IPS-18a (cell line): ENCODE data around the gene SFT2D1.

Experiments
- H3K27ac ChIP-seq: one replicate; pipeline ENCODE4 v1.5.1; 2013; ENCODE audit warnings: low read length
- H3K27me3 ChIP-seq: one replicate; pipeline ENCODE4 v1.6.1; 2013; ENCODE audit warnings: mild to moderate bottlenecking, low read length; ENCODE audit not compliant: control insufficient read depth, insufficient read depth
- H3K36me3 ChIP-seq: one replicate; pipeline ENCODE4 v1.6.1; 2013; ENCODE audit warnings: low read depth, low read length; ENCODE audit not compliant: control insufficient read depth
- H3K4me1 ChIP-seq: one replicate; pipeline ENCODE4 v1.6.1; 2013; ENCODE audit warnings: low read depth, low read length; ENCODE audit not compliant: control insufficient read depth
- H3K4me3 ChIP-seq: one replicate; pipeline ENCODE4 v1.5.1; 2013; ENCODE audit warnings: low read length
- H3K9ac ChIP-seq: one replicate; pipeline ENCODE4 v1.6.1; 2013; ENCODE audit warnings: mild to moderate bottlenecking, low read length, moderate library complexity
- H3K9me3 ChIP-seq: one replicate; pipeline ENCODE4 v1.6.1; 2013; ENCODE audit warnings: low read depth, low read length; ENCODE audit not compliant: control insufficient read depth

The SFT2D1 gene

DNA sequence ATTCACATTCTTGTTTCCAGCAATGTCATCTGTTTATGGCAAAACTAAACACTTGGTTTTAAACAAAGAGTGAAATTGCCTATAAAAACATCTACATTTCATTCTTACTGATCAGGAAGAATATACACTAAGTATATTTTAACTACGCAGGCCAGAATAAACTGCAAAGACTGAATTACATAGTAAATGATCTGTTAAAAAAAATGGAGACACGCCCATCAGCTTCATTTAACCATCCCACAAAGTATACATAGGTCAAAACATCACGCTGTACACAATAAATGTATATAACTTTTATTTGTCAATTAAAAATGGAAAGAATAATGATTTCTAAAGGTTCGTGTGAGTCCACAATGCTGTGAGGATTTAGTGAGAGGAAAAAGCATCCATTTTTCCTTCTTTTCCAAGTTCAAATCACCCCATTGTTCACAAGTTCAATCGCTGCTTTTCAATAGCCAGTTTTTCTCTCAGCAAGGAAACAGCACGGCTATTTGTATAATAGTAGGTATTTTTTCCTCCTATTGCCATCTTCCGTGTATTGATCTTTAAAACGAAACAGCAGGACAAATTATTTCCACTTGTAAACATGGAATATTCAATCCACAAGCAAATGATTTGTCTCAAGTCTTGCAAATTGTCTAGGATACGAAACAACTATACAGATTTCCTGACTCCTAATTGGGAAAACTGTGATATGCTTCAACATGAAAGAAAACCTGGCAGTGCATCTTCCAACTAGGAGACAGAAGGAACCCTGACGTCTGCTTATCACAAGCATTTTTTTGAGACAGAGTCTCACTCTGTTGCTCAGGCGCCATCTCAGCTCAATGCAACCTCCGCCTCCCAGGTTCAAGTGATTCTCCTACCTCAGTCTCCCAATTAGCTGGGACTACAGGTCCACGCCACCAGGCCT is 10.6 kb downstream of the SFT2D1 start:
- no peaks in the 10 kb centered on the region for H3K9me3 ChIP-seq
- H3K36me3 ChIP-seq: peaks cover 6% of the 10 kb centered on the region
- H3K27ac ChIP-seq: no peak overlapping the region
- H3K4me1 ChIP-seq: peaks cover 24% of the 10 kb centered on the region
- no peak overlapping the region for H3K9ac ChIP-seq
- H3K4me3 ChIP-seq: no peak overlapping the region
- no peaks in the 10 kb centered on the region for H3K27me3 ChIP-seq

DNA sequence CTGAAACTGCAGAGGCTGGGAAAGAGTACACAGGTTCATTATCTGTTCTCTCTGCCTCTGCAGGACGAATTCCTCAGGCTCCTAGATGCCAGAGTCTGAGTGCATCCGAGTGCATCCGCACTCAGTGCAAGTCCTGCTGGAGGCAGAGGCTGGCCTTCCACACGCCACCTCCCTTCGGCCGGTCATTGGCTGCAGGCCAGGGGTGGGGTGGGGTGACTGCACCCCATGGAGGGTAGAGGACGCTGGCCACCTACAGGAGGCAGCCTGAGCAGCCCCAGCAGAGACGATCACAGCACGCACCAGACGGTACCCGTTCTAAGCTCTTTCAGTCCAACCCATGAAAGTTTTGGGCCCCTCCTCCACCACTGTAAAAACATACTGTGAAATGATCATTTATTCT is 11.7 kb downstream of the SFT2D1 start:
- Histone ChIP-seq H3K27ac (no peak overlapping the region), H3K9ac (no peak overlapping the region), H3K27me3 (no peaks in the 10 kb centered on the region), H3K4me1 (peaks cover 27% of the 10 kb centered on the region), H3K36me3 (peaks cover 10% of the 10 kb centered on the region), H3K9me3 (no peaks in the 10 kb centered on the region), H3K4me3 (no peak overlapping the region)

DNA sequence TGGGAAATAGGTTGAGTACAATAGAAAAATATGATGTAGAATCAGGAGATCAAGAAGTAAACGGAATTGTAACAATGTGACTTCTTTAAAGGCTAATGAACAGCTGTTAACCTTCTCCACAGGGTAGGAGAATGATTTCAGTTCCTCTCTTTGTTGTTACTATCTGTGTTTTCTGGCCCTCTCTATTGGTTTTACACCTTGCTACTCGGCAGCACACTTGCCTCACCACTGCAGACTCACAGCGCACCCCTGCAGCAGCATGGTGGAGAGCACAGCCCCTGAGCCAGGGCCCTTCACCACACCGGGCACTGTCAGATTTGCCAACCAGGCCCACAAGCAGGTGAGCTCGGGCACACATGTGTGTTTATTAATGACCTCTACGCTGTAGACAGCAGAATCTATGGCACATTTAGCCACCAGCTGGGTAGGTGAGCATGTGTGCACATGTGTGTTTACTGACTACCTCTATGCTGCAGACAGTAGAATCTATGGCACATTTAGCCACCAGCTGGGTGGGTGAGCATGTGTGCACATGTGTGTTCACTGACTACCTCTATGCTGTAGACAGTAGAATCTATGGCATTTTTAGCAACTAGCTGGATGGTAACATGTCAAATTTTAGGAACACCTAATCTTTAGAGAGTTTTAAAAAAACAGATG is 16.8 kb downstream of the SFT2D1 start:
- H3K4me1 ChIP-seq: peaks cover 15% of the 10 kb centered on the region
- no peaks in the 10 kb centered on the region for H3K27me3 ChIP-seq
- H3K4me3 ChIP-seq: no peak overlapping the region
- H3K36me3 ChIP-seq: peaks cover 33% of the 10 kb centered on the region
- no peaks in the 10 kb centered on the region for H3K9me3 ChIP-seq
- H3K9ac ChIP-seq: no peak overlapping the region
- no peak overlapping the region for H3K27ac ChIP-seq

DNA sequence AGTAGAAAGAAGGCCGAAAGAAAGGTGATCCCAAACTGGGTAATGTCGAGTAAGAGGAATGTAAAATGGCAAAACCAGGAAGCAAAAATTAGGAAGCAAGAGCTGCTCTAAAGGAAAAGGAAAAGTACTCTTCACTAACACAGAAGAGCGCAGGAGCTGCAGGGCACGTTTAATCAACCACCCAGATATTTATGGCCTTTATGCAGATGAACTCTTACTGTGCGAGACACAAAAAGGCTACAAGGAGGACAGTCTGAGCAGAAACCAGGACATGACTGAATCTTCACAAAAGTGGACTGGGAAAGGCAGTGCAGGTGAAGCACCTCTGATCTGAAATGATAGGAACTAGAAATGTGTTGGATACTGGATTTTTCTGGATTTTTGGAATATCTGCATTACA is 18.9 kb downstream of the SFT2D1 start:
- Histone ChIP-seq H3K9ac (no peak overlapping the region), H3K27ac (no peak overlapping the region), H3K27me3 (no peaks in the 10 kb centered on the region), H3K36me3 (peaks cover 36% of the 10 kb centered on the region), H3K9me3 (no peaks in the 10 kb centered on the region), H3K4me3 (no peak overlapping the region), H3K4me1 (peaks cover 9% of the 10 kb centered on the region)

DNA sequence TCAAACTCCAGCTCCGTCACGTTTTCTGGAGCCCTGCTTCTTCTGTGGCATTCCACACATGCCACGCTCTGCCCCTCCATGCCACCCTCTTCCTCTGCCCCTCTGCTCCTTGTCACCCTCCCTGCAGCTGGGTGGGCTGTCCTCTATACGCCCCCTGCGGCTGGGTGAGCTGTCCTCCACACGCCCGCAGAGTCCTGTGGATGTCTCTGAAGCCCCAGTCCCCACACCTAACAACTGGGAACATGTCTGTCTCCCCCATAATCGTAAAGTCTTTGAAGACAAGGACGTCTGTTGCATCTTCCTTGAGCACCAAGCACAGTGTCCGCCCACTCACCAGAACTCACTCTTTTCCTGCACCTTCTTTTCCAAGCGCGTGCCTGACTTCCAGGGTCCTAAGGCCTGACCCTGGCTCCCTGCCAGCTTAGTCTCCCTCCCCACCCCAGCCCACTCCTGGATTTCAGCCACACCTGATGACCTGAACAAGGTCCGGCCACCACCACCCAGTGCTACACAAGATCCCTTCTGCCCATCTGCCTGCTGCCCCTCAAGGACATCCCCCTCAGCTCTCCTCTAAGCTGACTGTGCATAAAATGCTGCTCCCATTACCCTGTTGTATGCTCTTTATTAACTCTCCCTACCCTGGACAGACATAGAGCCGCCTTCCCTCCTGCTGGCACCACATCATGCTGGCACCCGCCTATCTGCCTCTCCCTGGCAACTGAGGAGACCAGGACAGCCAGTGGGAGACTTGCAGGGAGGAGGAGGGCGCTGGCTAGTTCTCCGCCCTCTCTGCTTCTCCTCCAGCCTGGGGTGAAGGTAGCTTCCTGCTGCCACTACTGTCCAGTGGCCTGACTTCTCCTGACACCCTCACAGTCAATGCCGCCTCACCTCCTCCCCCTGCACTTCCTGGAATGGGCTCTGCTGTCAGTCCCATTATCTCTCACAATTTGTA is 23.4 kb downstream of the SFT2D1 start:
- Histone ChIP-seq H3K4me1 (no peaks in the 10 kb centered on the region), H3K36me3 (peaks cover 14% of the 10 kb centered on the region), H3K27me3 (no peaks in the 10 kb centered on the region), H3K27ac (no peak overlapping the region), H3K4me3 (no peak overlapping the region), H3K9me3 (no peaks in the 10 kb centered on the region), H3K9ac (no peak overlapping the region)

DNA sequence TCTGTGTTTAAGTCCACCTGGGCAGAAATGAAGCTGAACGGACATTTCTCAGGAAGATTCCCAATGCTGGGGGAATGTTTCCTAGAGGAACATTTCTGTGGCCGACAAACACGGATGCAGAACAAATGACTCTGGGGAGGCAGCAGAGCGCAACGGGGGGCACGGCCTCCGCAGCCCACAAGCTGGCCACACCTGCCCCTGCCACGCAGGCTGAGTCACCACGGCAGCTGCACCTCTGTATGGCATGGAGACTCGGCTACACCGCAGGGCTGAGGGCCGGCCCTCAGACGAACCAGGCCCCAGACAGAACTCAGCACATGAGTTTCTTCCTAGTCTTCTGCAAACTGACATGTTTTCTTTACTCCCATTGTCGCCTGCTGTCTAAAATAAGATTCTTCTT is 24.1 kb downstream of the SFT2D1 start:
- H3K27me3 ChIP-seq: no peaks in the 10 kb centered on the region
- no peak overlapping the region for H3K9ac ChIP-seq
- no peak overlapping the region for H3K4me3 ChIP-seq
- H3K27ac ChIP-seq: no peak overlapping the region
- H3K4me1 ChIP-seq: no peaks in the 10 kb centered on the region
- H3K36me3 ChIP-seq: peaks cover 14% of the 10 kb centered on the region
- no peaks in the 10 kb centered on the region for H3K9me3 ChIP-seq

DNA sequence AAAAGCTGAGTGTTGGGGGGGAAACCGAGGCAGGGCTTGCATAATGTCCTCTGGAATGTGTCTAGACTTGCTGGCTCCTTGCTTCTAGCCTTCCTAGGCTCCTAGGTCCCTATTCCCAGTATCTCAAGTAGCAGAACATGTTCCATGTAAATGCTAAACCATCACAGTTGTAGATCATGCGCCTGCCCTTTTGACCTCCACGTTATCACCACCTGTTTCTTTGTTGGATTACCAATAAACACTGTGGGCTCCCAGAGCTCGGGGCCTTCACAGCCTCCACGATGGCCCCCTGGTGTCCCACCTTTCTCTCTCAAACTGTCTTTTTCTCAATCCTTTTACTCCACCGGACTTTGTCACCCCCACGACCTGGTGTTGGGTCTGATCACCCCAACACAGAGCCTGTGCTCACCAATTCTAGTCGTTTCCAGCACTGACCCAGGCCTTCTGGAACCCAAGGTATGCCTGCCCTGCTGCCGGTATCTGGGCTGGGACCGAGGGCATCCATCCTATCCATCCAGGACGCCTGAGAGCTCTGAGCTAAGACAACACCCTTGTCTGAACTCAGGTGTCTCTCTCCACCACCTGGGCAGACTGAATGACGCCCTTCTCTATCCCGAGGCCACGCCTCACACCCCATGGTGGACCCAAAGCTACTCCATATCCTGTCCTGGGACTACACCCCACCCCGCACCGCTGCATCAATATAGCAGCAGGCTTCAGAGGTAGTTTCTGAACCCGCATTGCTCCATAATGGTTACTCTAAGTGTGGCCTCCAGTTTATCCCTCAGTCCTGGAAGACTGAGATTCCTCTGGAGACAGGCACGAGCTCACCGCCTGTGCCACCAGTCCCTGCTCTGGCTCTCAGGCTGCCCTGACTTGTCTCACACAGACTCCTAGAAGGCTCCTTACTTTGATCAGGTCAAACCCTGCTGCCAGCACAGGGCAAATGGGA is 24.8 kb downstream of the SFT2D1 start:
- Histone ChIP-seq H3K4me1 (no peaks in the 10 kb centered on the region), H3K9ac (no peak overlapping the region), H3K27ac (no peak overlapping the region), H3K4me3 (no peak overlapping the region), H3K36me3 (peaks cover 8% of the 10 kb centered on the region), H3K9me3 (no peaks in the 10 kb centered on the region), H3K27me3 (no peaks in the 10 kb centered on the region)

DNA sequence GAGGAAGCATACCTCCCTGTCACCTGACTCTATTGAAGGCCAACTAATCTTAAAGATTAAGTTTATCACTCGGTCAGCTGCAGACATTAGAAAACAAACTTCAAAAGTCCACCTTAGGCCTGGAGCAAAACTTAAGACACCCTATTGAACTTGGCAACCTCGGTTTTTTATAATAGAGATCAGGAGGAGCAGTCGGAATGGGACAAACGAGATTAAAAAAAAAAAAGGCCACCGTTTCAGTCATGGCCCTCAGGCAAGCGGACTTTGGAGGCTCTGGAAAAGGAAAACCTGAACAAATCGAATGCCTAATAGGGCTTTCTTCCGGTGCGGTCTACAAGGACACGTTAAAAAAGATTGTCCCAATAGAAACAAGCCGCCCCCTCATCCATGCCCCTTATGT is 26.9 kb downstream of the SFT2D1 start:
- H3K9me3 ChIP-seq: no peaks in the 10 kb centered on the region
- no peaks in the 10 kb centered on the region for H3K4me1 ChIP-seq
- no peak overlapping the region for H3K4me3 ChIP-seq
- H3K27me3 ChIP-seq: peaks cover 5% of the 10 kb centered on the region
- peaks cover 3% of the 10 kb centered on the region for H3K36me3 ChIP-seq
- no peak overlapping the region for H3K9ac ChIP-seq
- H3K27ac ChIP-seq: no peak overlapping the region

DNA sequence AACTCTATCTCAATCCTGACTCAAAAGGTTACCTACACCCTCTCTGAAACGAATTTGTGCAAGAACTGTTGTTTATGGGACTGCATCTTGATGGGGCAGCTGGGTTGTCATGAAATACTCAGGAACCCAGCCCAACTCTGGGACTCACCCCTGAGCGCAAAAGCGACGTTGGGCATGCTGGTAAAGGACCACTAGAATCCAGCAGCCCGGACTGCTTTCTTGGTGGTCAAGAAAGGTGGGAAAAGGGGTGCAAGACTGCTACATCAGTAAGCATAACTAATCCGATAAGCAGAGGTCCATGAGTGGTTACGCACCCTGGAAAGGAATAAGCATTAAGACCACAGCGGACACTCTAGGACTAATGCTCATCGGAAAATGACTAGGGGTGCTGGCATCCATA is 27.9 kb downstream of the SFT2D1 start:
- Histone ChIP-seq H3K27me3 (peaks cover 15% of the 10 kb centered on the region), H3K4me1 (no peaks in the 10 kb centered on the region), H3K27ac (no peak overlapping the region), H3K9me3 (no peaks in the 10 kb centered on the region), H3K36me3 (no peaks in the 10 kb centered on the region), H3K4me3 (no peak overlapping the region), H3K9ac (no peak overlapping the region)

DNA sequence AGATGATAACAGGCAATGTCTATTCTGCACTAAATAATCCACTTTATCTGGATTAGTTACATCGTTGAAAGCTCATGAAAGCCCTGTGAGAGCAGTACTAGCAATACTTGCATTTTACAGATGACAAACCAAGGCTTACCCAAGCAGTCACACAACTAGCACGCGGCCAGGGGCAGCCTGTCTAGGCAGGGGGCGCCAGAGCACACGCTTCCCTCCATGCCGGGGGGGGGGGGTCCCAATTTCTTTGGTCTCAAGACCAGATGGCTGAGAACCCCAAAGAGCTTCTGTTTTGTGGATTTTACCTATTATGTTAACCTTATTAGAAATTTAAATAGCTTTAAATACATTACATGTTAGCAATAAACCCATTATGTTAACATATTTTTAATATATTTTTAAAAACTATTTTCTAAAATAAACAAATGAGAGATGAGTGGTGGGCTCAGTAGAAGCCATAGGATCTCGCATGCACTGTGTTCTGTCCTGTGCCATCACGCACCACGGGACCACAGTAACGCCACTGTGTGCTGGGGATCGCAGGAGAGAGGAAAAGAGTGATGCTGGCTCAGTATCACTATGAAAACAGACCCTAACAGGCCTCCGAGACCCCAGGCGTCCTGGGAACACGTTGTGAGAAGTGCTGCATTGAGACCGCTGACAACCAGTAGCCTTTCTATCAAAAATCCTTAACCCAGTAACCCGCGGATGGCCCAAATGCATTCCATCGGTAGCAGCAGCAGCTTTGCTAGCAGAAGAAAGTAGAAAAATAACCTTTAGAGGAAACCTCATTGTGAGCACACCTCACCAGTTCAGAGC is 28.9 kb downstream of the SFT2D1 start:
- H3K36me3 ChIP-seq: no peaks in the 10 kb centered on the region

More for the DNA sequence above, 28.9 kb downstream of the SFT2D1 start:
- Histone ChIP-seq H3K4me1 (peaks cover 6% of the 10 kb centered on the region), H3K27ac (no peak overlapping the region), H3K27me3 (peaks cover 25% of the 10 kb centered on the region), H3K4me3 (no peak overlapping the region), H3K9me3 (no peaks in the 10 kb centered on the region), H3K9ac (no peak overlapping the region)
